ENCODE data around the gene MEIS2.

MEIS2 gene

GRCh38 chr15:37133602-37134001, 33.3 kb upstream of the MEIS2 start:
- Histone ChIP-seq H2AFZ (ENCODE audit: low read depth) (no peak overlapping the region), H3K9ac (no peak overlapping the region), H3K4me3 (IDR thresholded peaks at IDR 0.05; ENCODE audit: insufficient read depth, low read depth, low read length) (no peak overlapping the region), H3K79me2 (ENCODE audit: insufficient read depth, low read depth) (no peaks in the 10 kb centered on the region), H3K27ac (no peak overlapping the region), H3K4me2 (peak overlapping the region; percentile 61; the same call in 1 of the 2 replicates), H3K36me3 (ENCODE audit: insufficient read depth) (no peaks in the 10 kb centered on the region), H3K27me3 (ENCODE audit: insufficient read depth, low read depth) (no peaks in the 10 kb centered on the region), H4K20me1 (ENCODE audit: insufficient read depth) (no peaks in the 10 kb centered on the region), H3K4me1 (ENCODE audit: low read depth, poor library complexity, severe bottlenecking) (peaks cover 22% of the 10 kb centered on the region)
- no peak for TF ChIP-seq CTCF (conservative IDR thresholded peaks at IDR 0.05; ENCODE audit: low read depth, low read length)

GRCh38 chr15:37132826-37133417, 32.6 kb upstream of the MEIS2 start:
- TF ChIP-seq CTCF (conservative IDR thresholded peaks at IDR 0.05; ENCODE audit: low read depth, low read length): no peak
- Histone ChIP-seq H3K4me1 (ENCODE audit: low read depth, poor library complexity, severe bottlenecking) (peaks cover 18% of the 10 kb centered on the region), H3K36me3 (ENCODE audit: insufficient read depth) (no peaks in the 10 kb centered on the region), H3K9ac (no peak overlapping the region), H3K4me2 (no peak overlapping the region), H3K4me3 (IDR thresholded peaks at IDR 0.05; ENCODE audit: insufficient read depth, low read depth, low read length) (no peak overlapping the region), H3K79me2 (ENCODE audit: insufficient read depth, low read depth) (no peaks in the 10 kb centered on the region), H3K27ac (no peak overlapping the region), H3K27me3 (ENCODE audit: insufficient read depth, low read depth) (no peaks in the 10 kb centered on the region), H4K20me1 (ENCODE audit: insufficient read depth) (no peaks in the 10 kb centered on the region), H2AFZ (ENCODE audit: low read depth) (no peak overlapping the region)

- Histone ChIP-seq H3K4me3 (IDR thresholded peaks at IDR 0.05; ENCODE audit: insufficient read depth, low read depth, low read length) (no peak overlapping the region), H2AFZ (ENCODE audit: low read depth) (no peak overlapping the region), H3K79me2 (ENCODE audit: insufficient read depth, low read depth) (no peaks in the 10 kb centered on the region), H3K27me3 (ENCODE audit: insufficient read depth, low read depth) (no peaks in the 10 kb centered on the region), H3K27ac (no peak overlapping the region), H3K9ac (no peak overlapping the region), H4K20me1 (ENCODE audit: insufficient read depth) (no peaks in the 10 kb centered on the region), H3K36me3 (ENCODE audit: insufficient read depth) (no peaks in the 10 kb centered on the region), H3K4me1 (ENCODE audit: low read depth, poor library complexity, severe bottlenecking) (peaks cover 18% of the 10 kb centered on the region), H3K4me2 (no peak overlapping the region)
- TF ChIP-seq CTCF (conservative IDR thresholded peaks at IDR 0.05; ENCODE audit: low read depth, low read length): no peak
These were observed 31.3 kb upstream of the MEIS2 start for GRCh38 chr15:37131621-37132020.

GRCh38 chr15:37130356-37130755, 30.0 kb upstream of the MEIS2 start:
- Histone ChIP-seq H3K4me3 (IDR thresholded peaks at IDR 0.05; ENCODE audit: insufficient read depth, low read depth, low read length) (no peak overlapping the region), H3K9ac (no peak overlapping the region), H3K27ac (no peak overlapping the region), H3K27me3 (ENCODE audit: insufficient read depth, low read depth) (no peaks in the 10 kb centered on the region), H2AFZ (ENCODE audit: low read depth) (no peak overlapping the region), H3K79me2 (ENCODE audit: insufficient read depth, low read depth) (no peaks in the 10 kb centered on the region), H3K4me2 (no peak overlapping the region), H3K36me3 (ENCODE audit: insufficient read depth) (no peaks in the 10 kb centered on the region), H3K4me1 (ENCODE audit: low read depth, poor library complexity, severe bottlenecking) (peaks cover 18% of the 10 kb centered on the region), H4K20me1 (ENCODE audit: insufficient read depth) (no peaks in the 10 kb centered on the region)
- no peak for TF ChIP-seq CTCF (conservative IDR thresholded peaks at IDR 0.05; ENCODE audit: low read depth, low read length)

Measured in KMS-11 (cell line).